Measurements from ENCODE around the gene ZNF385D. TPM values are rescaled to one million over a fixed set of nuclear protein-coding genes. Genes with fewer than 3 reads are reported as not detected.

Gene ZNF385D
- total RNA-seq, 1 experiment from 2014 or later, result not detected

DNA sequence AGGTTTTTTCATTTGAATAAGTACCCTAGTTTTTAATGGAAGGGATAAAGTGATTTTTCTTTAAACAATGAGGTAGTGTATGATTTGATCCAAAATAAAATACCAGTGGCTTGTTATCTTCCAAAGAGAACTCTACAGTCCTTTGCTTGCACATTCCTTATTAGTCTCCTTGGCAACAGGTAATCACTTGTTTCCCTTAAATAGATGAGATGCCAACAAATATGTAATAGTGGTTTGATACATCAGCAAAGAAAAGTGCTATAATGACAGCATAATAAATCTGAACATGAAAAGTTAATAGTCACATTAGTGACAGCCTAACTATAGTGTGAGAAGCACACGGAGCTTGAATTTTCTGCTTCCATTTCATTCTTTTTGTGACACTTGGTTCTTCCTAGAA lies 360.2 kb downstream of the ZNF385D start:
- ATAC-seq (no peak), DNase-seq (ENCODE audit: low read depth, low spot score) (no peak)
- Histone ChIP-seq H2AFZ (ENCODE audit: low read depth, low read length, poor library complexity, severe bottlenecking) (no peak overlapping the region), H3K9ac (ENCODE audit: low read length) (no peak overlapping the region), H3K9me2 (ENCODE audit: insufficient read depth) (no peaks in the 10 kb centered on the region), H3K27ac (ENCODE audit: low read depth, low read length) (no peak overlapping the region), H3K4me3 (replicated peaks in 1 of 2; ENCODE audit: low read depth in 1 of 2, low read length in 2 of 2) (no peak overlapping the region), H4K20me1 (ENCODE audit: insufficient read depth) (no peaks in the 10 kb centered on the region), H3K4me1 (ENCODE audit: control insufficient read depth in 1 of 2, insufficient read depth in 2 of 2, low read length in 2 of 2) (no peaks in the 10 kb centered on the region), H3K4me2 (ENCODE audit: low read length) (no peak overlapping the region), H3K27me3 (ENCODE audit: insufficient read depth, low read length) (no peaks in the 10 kb centered on the region), H3K9me3 (ENCODE audit: control insufficient read depth in 1 of 2, insufficient read depth in 1 of 2, low read depth in 1 of 2, low read length in 2 of 2) (peaks cover 4 to 9% of the 10 kb centered on the region in 2 experiments; a peak in 1 of 4 replicates), H3K36me3 (ENCODE audit: control insufficient read depth in 1 of 2, insufficient read depth in 2 of 2, low read length in 2 of 2) (no peaks in the 10 kb centered on the region), H3K79me2 (ENCODE audit: insufficient read depth, low read length) (no peaks in the 10 kb centered on the region)
- ChIA-PET POLR2A (no interaction called here), CTCF (no interaction called here), RAD21 (ENCODE audit: low non-redundant PET in 1 of 2, low total read pairs in 2 of 2, uncharacterized antibody in 2 of 2, unreplicated experiment in 2 of 2) (no interaction called here)
- intact Hi-C loops (cut with micrococcal nuclease), result no loop called here
- BruUV-seq (replicated peaks), result no TSS peak
- no peak for TF ChIP-seq SP1 (IDR thresholded peaks at IDR 0.05; ENCODE audit: low read depth)
- no peak for TF ChIP-seq EGR1 (IDR thresholded peaks at IDR 0.05; ENCODE audit: low read depth)
- TF ChIP-seq EZH2 (IDR thresholded peaks at IDR 0.05), result no peak
- TF ChIP-seq POLR2A (IDR thresholded peaks at IDR 0.05; ENCODE audit: borderline replicate concordance, extremely low read depth, insufficient read depth, insufficient read length), result no peak

GRCh38 chr3:21390136-21390535 lies 360.9 kb downstream of the ZNF385D start:
- POLR2A ChIA-PET, result no interaction called here
- H3K4me1 ChIP-seq (ENCODE audit: control insufficient read depth in 1 of 2, insufficient read depth in 2 of 2, low read length in 2 of 2), result no peaks in the 10 kb centered on the region
- H4K20me1 ChIP-seq (ENCODE audit: insufficient read depth), result no peaks in the 10 kb centered on the region
- H3K9ac ChIP-seq (ENCODE audit: low read length), result no peak overlapping the region
- CTCF ChIA-PET, result no interaction called here
- ATAC-seq (no peak), DNase-seq (ENCODE audit: low read depth, low spot score) (no peak)
- H3K9me3 ChIP-seq (ENCODE audit: control insufficient read depth in 1 of 2, insufficient read depth in 1 of 2, low read depth in 1 of 2, low read length in 2 of 2), result peaks cover 4 to 12% of the 10 kb centered on the region in 2 experiments; a peak in 1 of 4 replicates
- H3K4me2 ChIP-seq (ENCODE audit: low read length), result no peak overlapping the region
- no peak overlapping the region for H2AFZ ChIP-seq (ENCODE audit: low read depth, low read length, poor library complexity, severe bottlenecking)
- intact Hi-C loops (cut with micrococcal nuclease), result no loop called here
- H3K9me2 ChIP-seq (ENCODE audit: insufficient read depth), result no peaks in the 10 kb centered on the region
- H3K4me3 ChIP-seq (replicated peaks in 1 of 2; ENCODE audit: low read depth in 1 of 2, low read length in 2 of 2), result no peak overlapping the region
- H3K36me3 ChIP-seq (ENCODE audit: control insufficient read depth in 1 of 2, insufficient read depth in 2 of 2, low read length in 2 of 2), result no peaks in the 10 kb centered on the region
- RAD21 ChIA-PET (ENCODE audit: low non-redundant PET in 1 of 2, low total read pairs in 2 of 2, uncharacterized antibody in 2 of 2, unreplicated experiment in 2 of 2), result no interaction called here
- TF ChIP-seq ZNF274 (IDR thresholded peaks at IDR 0.05; ENCODE audit: low read depth, low read length), result no peak
- TF ChIP-seq, protein P1, sequence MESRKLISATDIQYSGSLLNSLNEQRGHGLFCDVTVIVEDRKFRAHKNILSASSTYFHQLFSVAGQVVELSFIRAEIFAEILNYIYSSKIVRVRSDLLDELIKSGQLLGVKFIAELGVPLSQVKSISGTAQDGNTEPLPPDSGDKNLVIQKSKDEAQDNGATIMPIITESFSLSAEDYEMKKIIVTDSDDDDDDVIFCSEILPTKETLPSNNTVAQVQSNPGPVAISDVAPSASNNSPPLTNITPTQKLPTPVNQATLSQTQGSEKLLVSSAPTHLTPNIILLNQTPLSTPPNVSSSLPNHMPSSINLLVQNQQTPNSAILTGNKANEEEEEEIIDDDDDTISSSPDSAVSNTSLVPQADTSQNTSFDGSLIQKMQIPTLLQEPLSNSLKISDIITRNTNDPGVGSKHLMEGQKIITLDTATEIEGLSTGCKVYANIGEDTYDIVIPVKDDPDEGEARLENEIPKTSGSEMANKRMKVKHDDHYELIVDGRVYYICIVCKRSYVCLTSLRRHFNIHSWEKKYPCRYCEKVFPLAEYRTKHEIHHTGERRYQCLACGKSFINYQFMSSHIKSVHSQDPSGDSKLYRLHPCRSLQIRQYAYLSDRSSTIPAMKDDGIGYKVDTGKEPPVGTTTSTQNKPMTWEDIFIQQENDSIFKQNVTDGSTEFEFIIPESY (IDR thresholded peaks at IDR 0.05; ENCODE audit: extremely low read depth, insufficient replicate concordance, low read length), result no peak
- no peak for TF ChIP-seq YY1 (IDR thresholded peaks at IDR 0.05; ENCODE audit: extremely low read depth, insufficient replicate concordance, low read depth, low read length)
- no peak for TF ChIP-seq EGR1 (IDR thresholded peaks at IDR 0.05; ENCODE audit: low read depth)
- TF ChIP-seq ZFX (IDR thresholded peaks at IDR 0.05), result no peak
- no peak for TF ChIP-seq SIN3A (IDR thresholded peaks at IDR 0.05; ENCODE audit: low read depth)
- TF ChIP-seq POLR2A (IDR thresholded peaks at IDR 0.05; ENCODE audit: borderline replicate concordance, extremely low read depth, insufficient read depth, insufficient read length), result no peak
- TF ChIP-seq, protein P2, sequence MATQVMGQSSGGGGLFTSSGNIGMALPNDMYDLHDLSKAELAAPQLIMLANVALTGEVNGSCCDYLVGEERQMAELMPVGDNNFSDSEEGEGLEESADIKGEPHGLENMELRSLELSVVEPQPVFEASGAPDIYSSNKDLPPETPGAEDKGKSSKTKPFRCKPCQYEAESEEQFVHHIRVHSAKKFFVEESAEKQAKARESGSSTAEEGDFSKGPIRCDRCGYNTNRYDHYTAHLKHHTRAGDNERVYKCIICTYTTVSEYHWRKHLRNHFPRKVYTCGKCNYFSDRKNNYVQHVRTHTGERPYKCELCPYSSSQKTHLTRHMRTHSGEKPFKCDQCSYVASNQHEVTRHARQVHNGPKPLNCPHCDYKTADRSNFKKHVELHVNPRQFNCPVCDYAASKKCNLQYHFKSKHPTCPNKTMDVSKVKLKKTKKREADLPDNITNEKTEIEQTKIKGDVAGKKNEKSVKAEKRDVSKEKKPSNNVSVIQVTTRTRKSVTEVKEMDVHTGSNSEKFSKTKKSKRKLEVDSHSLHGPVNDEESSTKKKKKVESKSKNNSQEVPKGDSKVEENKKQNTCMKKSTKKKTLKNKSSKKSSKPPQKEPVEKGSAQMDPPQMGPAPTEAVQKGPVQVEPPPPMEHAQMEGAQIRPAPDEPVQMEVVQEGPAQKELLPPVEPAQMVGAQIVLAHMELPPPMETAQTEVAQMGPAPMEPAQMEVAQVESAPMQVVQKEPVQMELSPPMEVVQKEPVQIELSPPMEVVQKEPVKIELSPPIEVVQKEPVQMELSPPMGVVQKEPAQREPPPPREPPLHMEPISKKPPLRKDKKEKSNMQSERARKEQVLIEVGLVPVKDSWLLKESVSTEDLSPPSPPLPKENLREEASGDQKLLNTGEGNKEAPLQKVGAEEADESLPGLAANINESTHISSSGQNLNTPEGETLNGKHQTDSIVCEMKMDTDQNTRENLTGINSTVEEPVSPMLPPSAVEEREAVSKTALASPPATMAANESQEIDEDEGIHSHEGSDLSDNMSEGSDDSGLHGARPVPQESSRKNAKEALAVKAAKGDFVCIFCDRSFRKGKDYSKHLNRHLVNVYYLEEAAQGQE (IDR thresholded peaks at IDR 0.05; ENCODE audit: low read depth), result no peak
- no peak for TF ChIP-seq SRF (IDR thresholded peaks at IDR 0.05; ENCODE audit: low read depth)
- TF ChIP-seq CTCF (IDR thresholded peaks at IDR 0.05 in 2 of 3, conservative IDR thresholded peaks at IDR 0.05 in 1 of 3; ENCODE audit: borderline replicate concordance in 1 of 3, insufficient read depth in 1 of 3, low read depth in 2 of 3, low read length in 2 of 3), result no peak
- BruUV-seq (replicated peaks), result no TSS peak
- H3K27ac ChIP-seq (ENCODE audit: low read depth, low read length), result no peak overlapping the region
- H3K79me2 ChIP-seq (ENCODE audit: insufficient read depth, low read length), result no peaks in the 10 kb centered on the region
- H3K27me3 ChIP-seq (ENCODE audit: insufficient read depth, low read length), result no peaks in the 10 kb centered on the region

All from HCT116 (cell line).